ENCODE measurements around the gene COL27A1. TPM values are rescaled to one million over a fixed set of nuclear protein-coding genes. Genes with fewer than 3 reads are reported as not detected.

COL27A1 gene
- total and polyA plus RNA-seq, 9 of the 15 experiments (the other 6 are each of a cell fraction or from before 2014, with no cell fraction given) = 0.07 TPM; not detected in 8

- Histone ChIP-seq H3K27ac (ENCODE audit: extremely low read depth, low read depth, low read length) (no peak overlapping the region), H3K4me1 (replicated peaks in 1 of 2; ENCODE audit: control insufficient read depth in 2 of 2, insufficient read depth in 2 of 2, low read length in 2 of 2) (peaks cover 0 to 4% of the 10 kb centered on the region in 2 experiments; a peak in 2 of 5 replicates), H3K9me1 (ENCODE audit: control insufficient read depth, insufficient read depth, low read length) (no peaks in the 10 kb centered on the region), H4K20me1 (replicated peaks; ENCODE audit: control insufficient read depth, insufficient read depth, low read length) (no peaks in the 10 kb centered on the region), H3K79me2 (ENCODE audit: control insufficient read depth, insufficient read depth, low read length) (no peaks in the 10 kb centered on the region), H3K9me3 (replicated peaks; ENCODE audit: control insufficient read depth, insufficient read depth, low read depth, low read length) (no peaks in the 10 kb centered on the region), H3K9ac (ENCODE audit: insufficient read depth in 1 of 2, low read depth in 2 of 2, low read length in 2 of 2) (0 out of 4 replicates have a peak overlapping the region, but pooled peaks of 1 of the 2 experiments have one; percentile 26), H2AFZ (ENCODE audit: low read depth, low read length) (no peak overlapping the region), H3K27me3 (ENCODE audit: control insufficient read depth in 2 of 2, insufficient read depth in 2 of 2, low read length in 2 of 2) (peaks cover 0 to 40% of the 10 kb centered on the region in 2 experiments; a peak in 3 of 5 replicates), H3K4me2 (ENCODE audit: insufficient read depth, low read length) (no peak overlapping the region), H3K4me3 (no peak overlapping the region), H3K36me3 (ENCODE audit: control insufficient read depth, insufficient read depth, low read length) (no peaks in the 10 kb centered on the region)
- ATAC-seq (no peak), FAIRE-seq (no peak), DNase-seq (ENCODE audit: extremely low read depth in 1 of 4, low spot score in 3 of 4) (no peak)
- intact Hi-C loops (cut with micrococcal nuclease) = no loop called here
- ChIA-PET POLR2A (interaction anchor here (0.8 kb wide), 1 partner anchor 14 kb away, joined by 3 read pairs; no protein-coding TSS in a partner anchor), CTCF (ENCODE audit: low intra/inter-chr PET ratio) (no interaction called here)
- in situ Hi-C loops (cut with MboI) = no loop called here
- BruUV-seq (replicated peaks) = no TSS peak
- WGBS (ENCODE audit: insufficient coverage, low coverage, missing lambda C conversion rate) = 0% methylated on average over 9 of the region's 13 CpGs
- TF ChIP-seq ZBTB12 (CRISPR knock-in tag; IDR thresholded peaks at IDR 0.05) (no peak), ILK (tag; IDR thresholded peaks at IDR 0.05; ENCODE audit: borderline replicate concordance, low read depth) (no peak), FOS (IDR thresholded peaks at IDR 0.05; ENCODE audit: extremely low read depth, insufficient read length) (no peak), U2AF2 (optimal IDR thresholded peaks at IDR 0.05; ENCODE audit: low read depth, low read length) (no peak), HSF4 (CRISPR knock-in tag; IDR thresholded peaks at IDR 0.05; ENCODE audit: borderline replicate concordance) (no peak), NFE2 (IDR thresholded peaks at IDR 0.05; ENCODE audit: low read depth) (no peak), HOMEZ (CRISPR knock-in tag; IDR thresholded peaks at IDR 0.05) (no peak), HNRNPLL (IDR thresholded peaks at IDR 0.05; ENCODE audit: low read depth, low read length, poor library complexity, severe bottlenecking) (no peak), YBX1 (IDR thresholded peaks at IDR 0.05) (no peak)
Measured at GRCh38 chr9:114163517-114163951, 8.2 kb downstream of the COL27A1 start.

All from K562 (cell line).